OCI-LY7 (cell line): ENCODE data around the gene RIMS1.

ENCODE experiments used
- EZH2phosphoT487 ChIP-seq: fragments of 200-600 bp; sonication (generic); IDR thresholded peaks from 2 replicates; pipeline ENCODE4 v1.6.1; 2018; ENCODE audit warnings: low read depth, borderline replicate concordance, mild to moderate bottlenecking, mixed run types, antibody characterized with exemption, low read length, moderate library complexity, mixed read lengths
- TF ChIP-seq, protein P1 (sequence below): fragments of 200-600 bp; sonication (generic); conservative IDR thresholded peaks from 2 replicates; pipeline ENCODE4 v1.5.1; 2014; ENCODE audit warnings: mild to moderate bottlenecking, antibody characterized with exemption, low read length, moderate library complexity, mixed read lengths

DNA sequence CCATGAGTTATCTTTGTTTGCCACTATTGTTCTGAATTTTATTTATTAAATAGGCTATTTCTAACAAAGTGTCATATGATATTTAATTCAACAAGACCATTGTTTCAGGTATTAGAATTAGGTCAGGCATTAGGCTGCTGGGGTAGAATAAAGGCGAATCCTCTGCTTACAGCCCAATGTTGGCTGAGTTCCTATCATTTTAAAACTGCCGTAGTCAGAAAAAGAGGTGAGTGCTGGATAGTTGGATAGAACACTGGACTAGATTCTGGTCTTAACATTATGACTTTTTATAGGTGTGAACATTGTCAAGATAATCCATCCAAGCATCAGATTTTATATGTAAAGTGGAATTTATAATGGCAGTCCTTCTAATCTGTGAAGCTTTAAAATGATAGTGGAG lies 6.3 kb downstream of the RIMS1 start:
- TF ChIP-seq, protein P1, sequence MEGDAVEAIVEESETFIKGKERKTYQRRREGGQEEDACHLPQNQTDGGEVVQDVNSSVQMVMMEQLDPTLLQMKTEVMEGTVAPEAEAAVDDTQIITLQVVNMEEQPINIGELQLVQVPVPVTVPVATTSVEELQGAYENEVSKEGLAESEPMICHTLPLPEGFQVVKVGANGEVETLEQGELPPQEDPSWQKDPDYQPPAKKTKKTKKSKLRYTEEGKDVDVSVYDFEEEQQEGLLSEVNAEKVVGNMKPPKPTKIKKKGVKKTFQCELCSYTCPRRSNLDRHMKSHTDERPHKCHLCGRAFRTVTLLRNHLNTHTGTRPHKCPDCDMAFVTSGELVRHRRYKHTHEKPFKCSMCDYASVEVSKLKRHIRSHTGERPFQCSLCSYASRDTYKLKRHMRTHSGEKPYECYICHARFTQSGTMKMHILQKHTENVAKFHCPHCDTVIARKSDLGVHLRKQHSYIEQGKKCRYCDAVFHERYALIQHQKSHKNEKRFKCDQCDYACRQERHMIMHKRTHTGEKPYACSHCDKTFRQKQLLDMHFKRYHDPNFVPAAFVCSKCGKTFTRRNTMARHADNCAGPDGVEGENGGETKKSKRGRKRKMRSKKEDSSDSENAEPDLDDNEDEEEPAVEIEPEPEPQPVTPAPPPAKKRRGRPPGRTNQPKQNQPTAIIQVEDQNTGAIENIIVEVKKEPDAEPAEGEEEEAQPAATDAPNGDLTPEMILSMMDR = no peak
- TF ChIP-seq EZH2phosphoT487 = no peak
